Activated gamma-delta T cell (primary cell): ENCODE measurements around the gene SREBF1.

ENCODE experiments used
- DNase-seq: peaks from one replicate; lab custom pipeline; 2025; lab: John Stamatoyannopoulos, UW
- total RNA-seq, 2 donors: gene quantifications; one replicate each; lab custom pipeline; 2026; lab: John Stamatoyannopoulos, UW

SREBF1 gene
- total RNA-seq = 10.1 to 16.5 reads per million in 2 donors

GRCh38 chr17:17836818-17837379 is at the start of gene SREBF1:
Gene SREBF1 (minus strand): TSS chr17:17836986. CDS start chr17:17836817, 169 bp downstream.
- peak; percentile 51 for DNase-seq

- DNase-seq = no peak
These were observed 49.4 kb upstream of the SREBF1 start for GRCh38 chr17:17886226-17886625.

GRCh38 chr17:17884391-17885357 is 47.9 kb upstream of the SREBF1 start:
- DNase-seq = no peak

GRCh38 chr17:17883801-17884200 is 47.0 kb upstream of the SREBF1 start:
- no peak for DNase-seq

- no peak for DNase-seq
These were observed 45.3 kb upstream of the SREBF1 start for GRCh38 chr17:17882082-17882581.

- DNase-seq = no peak
These were observed 43.9 kb upstream of the SREBF1 start for GRCh38 chr17:17880577-17881196.

GRCh38 chr17:17877529-17878358 is 41.0 kb upstream of the SREBF1 start:
- no peak for DNase-seq

- DNase-seq = no peak
These were observed 40.3 kb upstream of the SREBF1 start for GRCh38 chr17:17876959-17877528.

GRCh38 chr17:17874478-17874877 is 37.7 kb upstream of the SREBF1 start:
- DNase-seq = no peak

GRCh38 chr17:17873450-17873991 is 36.7 kb upstream of the SREBF1 start:
- DNase-seq = no peak

GRCh38 chr17:17872547-17873345 is 36.0 kb upstream of the SREBF1 start:
- DNase-seq = no peak

- DNase-seq = no peak
These were observed 35.1 kb upstream of the SREBF1 start for GRCh38 chr17:17871913-17872312.

- DNase-seq = no peak
These were observed 33.5 kb upstream of the SREBF1 start for GRCh38 chr17:17870247-17870646.

- DNase-seq = no peak
These were observed 32.1 kb upstream of the SREBF1 start for GRCh38 chr17:17868641-17869522.

GRCh38 chr17:17866897-17867296 is 30.1 kb upstream of the SREBF1 start:
- DNase-seq = no peak

GRCh38 chr17:17866425-17866824 is 29.6 kb upstream of the SREBF1 start:
- no peak for DNase-seq

- DNase-seq = no peak
These were observed 28.2 kb upstream of the SREBF1 start for GRCh38 chr17:17865035-17865434.

GRCh38 chr17:17860766-17861107 is 24.0 kb upstream of the SREBF1 start:
- no peak for DNase-seq
